GM06990 (cell line): ENCODE measurements around the gene C1orf185.
"Not testable (repeated sequence)": the region's sequence is repeated elsewhere in the genome, so short reads cannot be mapped to it uniquely, and the experiment has no call there.

Source experiments
- DNase-seq: peaks from one replicate; pipeline ENCODE4 v3.0.0-alpha.2; 2011; ENCODE audit not compliant: insufficient read length; ENCODE audit errors: extremely low read depth
- H3K27me3 ChIP-seq: replicated peaks from 2 replicates; pipeline ENCODE4 v1.6.0; 2011; ENCODE audit warnings: low read length; ENCODE audit not compliant: control insufficient read depth, insufficient read depth
- H3K36me3 ChIP-seq: 2 replicates; pipeline ENCODE4 v1.5.1; 2011; ENCODE audit warnings: low read length; ENCODE audit not compliant: control insufficient read depth, insufficient read depth
- H3K4me3 ChIP-seq: replicated peaks from 2 replicates; pipeline ENCODE4 v1.5.1; 2011; ENCODE audit warnings: low read depth, mild to moderate bottlenecking, control low read depth, low read length
- CTCF ChIP-seq: IDR thresholded peaks from 2 replicates; pipeline ENCODE4 v1.5.1; 2011; ENCODE audit warnings: low read length, control low read depth, mild to moderate bottlenecking, inconsistent platforms; ENCODE audit not compliant: insufficient read depth, poor library complexity, severe bottlenecking

C1orf185 gene

GRCh38 chr1:51114137-51114536, 12.1 kb downstream of the C1orf185 start:
- no peak for TF ChIP-seq CTCF
- no peaks in the 10 kb centered on the region for H3K27me3 ChIP-seq
- DNase-seq = no peak
- H3K4me3 ChIP-seq = no peak overlapping the region
- no peaks in the 10 kb centered on the region for H3K36me3 ChIP-seq

- H3K4me3 ChIP-seq = no peak overlapping the region
- H3K36me3 ChIP-seq = no peaks in the 10 kb centered on the region
- TF ChIP-seq CTCF = no peak
- no peaks in the 10 kb centered on the region for H3K27me3 ChIP-seq
- no peak for DNase-seq
Measured at GRCh38 chr1:51115714-51116404, 13.8 kb downstream of the C1orf185 start.

- Histone ChIP-seq H3K4me3 (no peak overlapping the region), H3K27me3 (no peaks in the 10 kb centered on the region), H3K36me3 (no peaks in the 10 kb centered on the region)
- TF ChIP-seq CTCF = no peak
- no peak for DNase-seq
Measured at GRCh38 chr1:51119331-51119730, 17.3 kb downstream of the C1orf185 start.

- no peaks in the 10 kb centered on the region for H3K27me3 ChIP-seq
- no peak for TF ChIP-seq CTCF
- DNase-seq = no peak
- no peaks in the 10 kb centered on the region for H3K36me3 ChIP-seq
- H3K4me3 ChIP-seq = no peak overlapping the region
Measured at GRCh38 chr1:51120629-51121028, 18.6 kb downstream of the C1orf185 start.

- not testable (repeated sequence) for DNase-seq, H3K4me3 ChIP-seq, H3K27me3 ChIP-seq, H3K36me3 ChIP-seq
Measured at GRCh38 chr1:51127152-51127551, 25.1 kb downstream of the C1orf185 start.

GRCh38 chr1:51131185-51131584, 29.2 kb downstream of the C1orf185 start:
- DNase-seq = no peak
- Histone ChIP-seq H3K36me3 (no peaks in the 10 kb centered on the region), H3K4me3 (no peak overlapping the region), H3K27me3 (no peaks in the 10 kb centered on the region)
- no peak for TF ChIP-seq CTCF
